Measurements from ENCODE around the gene TRIOBP. TPM values are rescaled to one million over a fixed set of nuclear protein-coding genes. Genes with fewer than 3 reads are reported as not detected.

Gene TRIOBP
- total and polyA plus RNA-seq, 2 of the 13 experiments (the other 11 are each of a cell fraction or from before 2014, with no cell fraction given) = 6.1 to 15.4 TPM

DNA sequence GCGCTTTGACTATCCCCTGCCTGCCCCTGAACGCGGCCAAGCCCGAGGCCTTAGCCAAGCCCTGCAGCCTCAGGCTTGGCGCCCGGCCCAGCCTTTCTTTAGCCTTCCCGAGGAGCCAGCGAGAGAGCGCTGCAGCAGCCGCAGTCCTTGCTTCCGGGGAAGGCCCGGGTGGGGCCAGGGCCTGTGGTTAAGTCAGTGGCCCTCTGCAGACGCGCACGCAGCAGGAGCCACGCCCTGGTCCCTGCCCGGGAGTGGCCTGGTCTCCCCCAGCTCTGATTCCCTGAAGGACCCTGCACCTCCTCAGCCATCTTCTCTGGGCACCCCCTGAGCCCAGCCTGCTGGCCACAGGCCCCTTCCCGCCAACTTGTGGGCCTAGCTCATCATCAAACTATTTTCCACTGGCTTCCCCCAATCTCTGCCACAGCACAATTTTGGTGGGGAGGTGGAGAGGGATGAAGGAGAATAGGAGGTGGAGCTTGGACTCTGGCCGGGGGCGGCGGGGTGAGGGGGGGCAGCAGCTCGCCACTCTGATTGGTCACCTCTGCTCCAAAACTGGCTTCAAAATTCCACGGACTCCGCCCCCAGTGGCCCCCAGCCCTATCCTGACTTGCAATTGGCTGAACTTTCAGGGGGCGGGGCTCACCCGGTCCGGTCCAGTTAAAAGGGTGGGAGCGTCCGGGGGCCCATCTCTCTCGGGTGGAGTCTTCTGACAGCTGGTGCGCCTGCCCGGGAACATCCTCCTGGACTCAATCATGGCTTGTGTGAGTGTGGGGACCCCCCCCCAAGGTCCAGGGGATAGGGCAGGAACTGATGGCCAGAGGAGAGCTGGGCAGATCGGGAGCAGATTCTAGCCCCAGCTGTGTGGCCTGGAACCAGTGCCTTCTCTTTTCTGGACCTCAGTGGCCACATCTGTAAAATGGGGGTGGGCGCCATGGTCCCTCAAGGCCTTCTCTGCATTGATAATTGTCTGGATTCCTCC is 21.6 kb upstream of the TRIOBP start, which contains the start of gene LGALS1 (continued):
- no peak for TF ChIP-seq HOXA5 (CRISPR knock-in tag; IDR thresholded peaks at IDR 0.05)
- peak; percentile 75 for TF ChIP-seq POLR2AphosphoS5 (IDR thresholded peaks at IDR 0.05; ENCODE audit: low read depth, low read length)
- no peak for TF ChIP-seq EP300 (IDR thresholded peaks at IDR 0.05; ENCODE audit: low read depth in 2 of 2, low read length in 2 of 2)
- TF ChIP-seq EP300 (CRISPR knock-in tag; IDR thresholded peaks at IDR 0.05; ENCODE audit: borderline replicate concordance) = 0 out of 2 replicates have a peak, but pooled peaks have one; percentile 19
- TF ChIP-seq KDM2A (CRISPR knock-in tag; IDR thresholded peaks at IDR 0.05; ENCODE audit: borderline replicate concordance, low read depth) = peak; percentile 70; the same call in 1 of the 2 replicates
- TF ChIP-seq PHF8 (CRISPR knock-in tag; IDR thresholded peaks at IDR 0.05) = peak; percentile 51
- TF ChIP-seq, protein P1, sequence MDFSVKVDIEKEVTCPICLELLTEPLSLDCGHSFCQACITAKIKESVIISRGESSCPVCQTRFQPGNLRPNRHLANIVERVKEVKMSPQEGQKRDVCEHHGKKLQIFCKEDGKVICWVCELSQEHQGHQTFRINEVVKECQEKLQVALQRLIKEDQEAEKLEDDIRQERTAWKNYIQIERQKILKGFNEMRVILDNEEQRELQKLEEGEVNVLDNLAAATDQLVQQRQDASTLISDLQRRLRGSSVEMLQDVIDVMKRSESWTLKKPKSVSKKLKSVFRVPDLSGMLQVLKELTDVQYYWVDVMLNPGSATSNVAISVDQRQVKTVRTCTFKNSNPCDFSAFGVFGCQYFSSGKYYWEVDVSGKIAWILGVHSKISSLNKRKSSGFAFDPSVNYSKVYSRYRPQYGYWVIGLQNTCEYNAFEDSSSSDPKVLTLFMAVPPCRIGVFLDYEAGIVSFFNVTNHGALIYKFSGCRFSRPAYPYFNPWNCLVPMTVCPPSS (IDR thresholded peaks at IDR 0.05) = no peak
- peak; percentile 63; the same call in 1 of the 2 replicates for TF ChIP-seq SP5 (CRISPR knock-in tag; IDR thresholded peaks at IDR 0.05; ENCODE audit: borderline replicate concordance, low read depth)
- no peak for TF ChIP-seq ZNF34 (CRISPR knock-in tag; IDR thresholded peaks at IDR 0.05; ENCODE audit: borderline replicate concordance)
- TF ChIP-seq, protein P2, sequence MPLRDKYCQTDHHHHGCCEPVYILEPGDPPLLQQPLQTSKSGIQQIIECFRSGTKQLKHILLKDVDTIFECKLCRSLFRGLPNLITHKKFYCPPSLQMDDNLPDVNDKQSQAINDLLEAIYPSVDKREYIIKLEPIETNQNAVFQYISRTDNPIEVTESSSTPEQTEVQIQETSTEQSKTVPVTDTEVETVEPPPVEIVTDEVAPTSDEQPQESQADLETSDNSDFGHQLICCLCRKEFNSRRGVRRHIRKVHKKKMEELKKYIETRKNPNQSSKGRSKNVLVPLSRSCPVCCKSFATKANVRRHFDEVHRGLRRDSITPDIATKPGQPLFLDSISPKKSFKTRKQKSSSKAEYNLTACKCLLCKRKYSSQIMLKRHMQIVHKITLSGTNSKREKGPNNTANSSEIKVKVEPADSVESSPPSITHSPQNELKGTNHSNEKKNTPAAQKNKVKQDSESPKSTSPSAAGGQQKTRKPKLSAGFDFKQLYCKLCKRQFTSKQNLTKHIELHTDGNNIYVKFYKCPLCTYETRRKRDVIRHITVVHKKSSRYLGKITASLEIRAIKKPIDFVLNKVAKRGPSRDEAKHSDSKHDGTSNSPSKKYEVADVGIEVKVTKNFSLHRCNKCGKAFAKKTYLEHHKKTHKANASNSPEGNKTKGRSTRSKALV (CRISPR knock-in tag; IDR thresholded peaks at IDR 0.05) = 0 out of 2 replicates have a peak, but pooled peaks have one; percentile 40
- no peak for TF ChIP-seq CBX5 (CRISPR knock-in tag; IDR thresholded peaks at IDR 0.05; ENCODE audit: borderline replicate concordance)
- TF ChIP-seq MYC (CRISPR knock-in tag; IDR thresholded peaks at IDR 0.05; ENCODE audit: borderline replicate concordance) = peak; percentile 44; the same call in 1 of the 2 replicates
- peak; percentile 83 for TF ChIP-seq NFYC (CRISPR knock-in tag; IDR thresholded peaks at IDR 0.05)
- peak; percentile 45 for TF ChIP-seq HDAC1 (CRISPR knock-in tag; IDR thresholded peaks at IDR 0.05)
- no peak for TF ChIP-seq SAFB2 (CRISPR knock-in tag; IDR thresholded peaks at IDR 0.05; ENCODE audit: borderline replicate concordance, low read depth)
- no peak for TF ChIP-seq MAFF (IDR thresholded peaks at IDR 0.05; ENCODE audit: low read depth, low read length)
- peak; percentile 65 for TF ChIP-seq ZNF768 (CRISPR knock-in tag; IDR thresholded peaks at IDR 0.05)
- TF ChIP-seq GATAD2A (CRISPR knock-in tag; IDR thresholded peaks at IDR 0.05) = peak; percentile 45
- TF ChIP-seq, protein P3, sequence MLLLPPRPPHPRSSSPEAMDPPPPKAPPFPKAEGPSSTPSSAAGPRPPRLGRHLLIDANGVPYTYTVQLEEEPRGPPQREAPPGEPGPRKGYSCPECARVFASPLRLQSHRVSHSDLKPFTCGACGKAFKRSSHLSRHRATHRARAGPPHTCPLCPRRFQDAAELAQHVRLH (CRISPR knock-in tag; IDR thresholded peaks at IDR 0.05; ENCODE audit: borderline replicate concordance, low read depth) = no peak
- no peak for TF ChIP-seq NR2C2 (CRISPR knock-in tag; IDR thresholded peaks at IDR 0.05; ENCODE audit: borderline replicate concordance)
- peak; percentile 52; the same call in 1 of the 2 replicates for TF ChIP-seq MAZ (IDR thresholded peaks at IDR 0.05; ENCODE audit: borderline replicate concordance, low read depth, low read length)
- TF ChIP-seq MAZ (CRISPR knock-in tag; IDR thresholded peaks at IDR 0.05; ENCODE audit: low read depth) = no peak
- TF ChIP-seq ZNF724P (CRISPR knock-in tag; IDR thresholded peaks at IDR 0.05; ENCODE audit: borderline replicate concordance) = 0 out of 2 replicates have a peak, but pooled peaks have one; percentile 36
- TF ChIP-seq ZIK1 (CRISPR knock-in tag; IDR thresholded peaks at IDR 0.05; ENCODE audit: borderline replicate concordance, low read depth) = no peak
- peak; percentile 43 for TF ChIP-seq RBFOX2 (IDR thresholded peaks at IDR 0.05; ENCODE audit: low read depth, low read length)
- peak; percentile 49 for TF ChIP-seq MED1 (CRISPR knock-in tag; IDR thresholded peaks at IDR 0.05)
- peak; percentile 22 for TF ChIP-seq ZNF883 (CRISPR knock-in tag; IDR thresholded peaks at IDR 0.05; ENCODE audit: not compliant biosample characterization)
- TF ChIP-seq SAP130 (CRISPR knock-in tag; IDR thresholded peaks at IDR 0.05; ENCODE audit: low read depth) = peak; percentile 47
